Sigmoid colon (tissue), 4 donors: ENCODE data around the gene AQR.

Experiments
- CTCF ChIP-seq, 4 experiments: fragments of 450-650 bp in 3 of 4; fragments of 200-600 bp in 1 of 4; IDR thresholded peaks; one replicate each; pipeline ENCODE4 v1.5.1; 2016 to 2019; ENCODE audit warnings: antibody characterized with exemption in 4 of 4, mild to moderate bottlenecking in 3 of 4, moderate library complexity in 2 of 4
- POLR2A ChIP-seq, 2 donors: fragments of 450-650 bp; IDR thresholded peaks; one replicate each; pipeline ENCODE4 v1.6.1; 2016; ENCODE audit warnings: antibody characterized with exemption in 2 of 2, mild to moderate bottlenecking in 2 of 2, moderate library complexity in 2 of 2
- POLR2AphosphoS5 ChIP-seq, 4 donors: sonication (generic); formaldehyde crosslinking; IDR thresholded peaks; one replicate each; pipeline ENCODE4 v1.6.1; 2017; ENCODE audit warnings: antibody characterized with exemption in 4 of 4

- TF ChIP-seq POLR2AphosphoS5 (IDR thresholded peaks at IDR 0.05) (no peak), CTCF (IDR thresholded peaks at IDR 0.05) (no peak), POLR2A (IDR thresholded peaks at IDR 0.05) (no peak)
Observed at GRCh38 chr15:34976743-34977142, 7.2 kb upstream of the AQR start.
